Activated naive CD4-positive, alpha-beta T cell treated with Interleukin-2 at 50 U/mL for 16 hours (primary cell): ENCODE data around the gene SLC17A3.

Experiments used
- DNase-seq: peaks from one replicate; pipeline ENCODE4 v3.0.0-alpha.2; 2020

The SLC17A3 gene

GRCh38 chr6:25889877-25890853 is 16.1 kb upstream of the SLC17A3 start:
- DNase-seq: no peak

GRCh38 chr6:25888626-25889025 is 14.6 kb upstream of the SLC17A3 start:
- no peak for DNase-seq

- no peak for DNase-seq
Observed at GRCh38 chr6:25886066-25886465, 12.0 kb upstream of the SLC17A3 start.

DNA sequence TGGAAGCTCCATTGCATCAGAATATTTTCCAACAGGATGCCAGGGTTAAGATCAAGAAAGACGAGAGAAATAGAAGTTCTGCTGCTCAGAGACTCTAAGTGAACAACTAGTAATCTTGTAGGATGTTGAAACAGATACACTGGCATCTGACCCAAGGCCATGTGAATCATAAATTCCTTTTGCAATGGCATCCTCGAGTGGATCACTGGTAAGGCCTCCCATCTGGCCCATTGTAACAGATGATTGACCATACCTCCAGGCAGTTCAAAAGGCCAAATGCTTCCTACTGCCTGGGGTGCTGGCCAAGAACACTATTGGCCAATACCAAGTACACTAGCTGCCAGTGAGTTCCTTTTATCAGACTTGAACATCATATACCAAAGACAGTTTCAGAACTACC is 9.9 kb upstream of the SLC17A3 start:
- DNase-seq: no peak

GRCh38 chr6:25883536-25883935 is 9.5 kb upstream of the SLC17A3 start:
- no peak for DNase-seq

DNA sequence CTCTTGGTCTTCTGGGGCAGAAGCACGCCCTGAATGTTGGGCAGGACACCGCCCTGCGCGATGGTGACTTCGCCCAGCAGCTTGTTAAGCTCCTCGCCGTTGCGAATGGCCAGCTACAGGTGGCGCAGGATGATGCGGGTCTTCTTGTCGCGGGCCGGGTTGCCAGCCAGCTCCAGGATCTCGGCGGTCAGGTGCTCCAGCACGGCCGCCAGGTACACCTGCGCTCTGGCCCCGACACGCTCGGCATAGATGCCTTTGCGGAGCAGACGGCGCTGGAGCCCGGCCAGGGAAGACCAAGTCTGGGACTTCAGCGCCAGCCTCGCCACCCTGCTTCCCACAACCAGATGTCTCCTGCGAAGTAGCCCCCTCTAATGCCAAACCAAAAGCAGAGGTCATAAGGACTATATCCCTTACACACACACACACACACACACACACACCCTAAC is 8.0 kb upstream of the SLC17A3 start:
- peak; percentile 34 for DNase-seq

DNA sequence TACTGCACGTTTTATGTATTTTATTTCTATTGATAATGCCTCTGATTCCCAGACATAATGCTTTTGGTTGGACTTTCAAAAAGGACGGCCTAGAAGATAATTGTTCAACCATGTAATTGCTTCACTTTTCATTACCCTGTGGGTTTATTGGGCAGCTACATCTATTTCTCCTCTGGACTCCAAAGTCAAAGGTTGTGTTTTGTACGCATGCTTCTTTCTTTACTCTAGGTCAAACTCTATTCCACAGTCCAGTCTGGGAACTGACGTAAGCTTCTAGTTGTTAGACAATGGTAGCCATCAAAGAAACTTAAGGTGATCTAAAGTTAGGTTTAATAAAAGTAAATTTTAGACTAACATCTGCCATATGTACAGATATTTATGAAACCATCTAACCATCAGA is 6.6 kb upstream of the SLC17A3 start:
- DNase-seq: no peak

- DNase-seq: no peak
Observed at GRCh38 chr6:25878721-25879322, 4.8 kb upstream of the SLC17A3 start.

- DNase-seq: no peak
Observed at GRCh38 chr6:25875926-25876602, 2.0 kb upstream of the SLC17A3 start.

- no peak for DNase-seq
Observed at GRCh38 chr6:25875563-25875905, 1.5 kb upstream of the SLC17A3 start.

- no peak for DNase-seq
Observed at GRCh38 chr6:25874822-25875562, 949 bp upstream of the SLC17A3 start.

GRCh38 chr6:25872814-25873213 is 1.2 kb downstream of the SLC17A3 start:
- no peak for DNase-seq

- no peak for DNase-seq
Observed at GRCh38 chr6:25869840-25870239, 4.2 kb downstream of the SLC17A3 start.

- DNase-seq: no peak
Observed at GRCh38 chr6:25868436-25869183, 5.4 kb downstream of the SLC17A3 start.

DNA sequence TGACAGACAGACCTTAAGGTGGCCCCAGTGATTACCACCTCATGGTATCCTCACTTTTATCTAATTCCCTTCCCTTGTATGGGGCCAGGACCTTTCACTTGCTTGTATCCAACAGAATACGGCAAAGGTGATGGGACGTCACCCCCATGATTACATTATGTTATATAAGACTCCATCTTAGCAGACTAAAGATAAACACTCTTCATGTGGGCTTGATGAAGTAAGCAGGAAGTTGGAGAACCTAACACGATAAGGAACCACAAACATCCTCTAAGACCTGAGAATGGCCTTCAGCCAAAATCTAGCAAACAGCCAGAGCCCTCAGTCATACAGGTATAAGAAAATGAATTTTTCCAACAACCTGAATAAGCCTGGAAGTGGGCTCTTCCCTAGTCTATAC is 8.0 kb downstream of the SLC17A3 start:
- no peak for DNase-seq

- DNase-seq: no peak
Observed at GRCh38 chr6:25863360-25863759, 10.7 kb downstream of the SLC17A3 start.

DNA sequence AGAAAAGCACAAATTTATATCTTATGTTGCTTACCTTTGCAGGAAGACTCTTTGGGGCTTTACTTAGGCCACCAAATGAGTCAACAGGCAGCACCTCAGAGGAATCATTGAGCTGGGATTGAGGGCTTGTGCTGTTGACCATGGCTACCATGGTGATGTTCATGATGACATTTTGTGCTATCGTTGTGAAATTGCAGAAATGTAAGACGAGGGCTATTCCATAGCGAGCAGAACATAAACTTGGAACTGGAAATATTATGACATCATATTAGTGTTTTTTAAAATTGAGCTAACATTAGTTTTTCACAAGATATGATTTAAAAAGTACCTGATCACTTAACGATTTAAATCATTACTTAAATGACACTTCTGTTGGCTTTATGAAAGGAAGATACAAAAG is 11.8 kb downstream of the SLC17A3 start:
- DNase-seq: no peak

DNA sequence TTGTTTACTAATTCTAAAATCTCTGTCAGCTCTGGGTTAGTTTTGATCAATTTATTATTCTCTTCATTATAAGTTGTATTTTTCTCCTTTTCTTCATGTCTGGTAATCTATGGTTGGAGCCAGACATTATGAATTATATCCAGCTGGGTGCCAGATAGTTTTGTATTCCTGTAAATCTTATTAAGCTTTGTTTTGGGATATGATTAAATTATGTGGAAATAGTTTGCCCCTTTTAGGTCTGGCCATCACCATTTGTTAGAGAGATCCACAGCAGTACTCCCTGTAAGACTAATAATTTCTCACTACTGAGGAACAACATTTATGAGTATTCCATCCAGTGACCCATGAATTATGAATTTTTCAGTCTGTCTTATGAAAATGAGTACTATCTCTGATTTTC is 21.3 kb downstream of the SLC17A3 start:
- no peak for DNase-seq

DNA sequence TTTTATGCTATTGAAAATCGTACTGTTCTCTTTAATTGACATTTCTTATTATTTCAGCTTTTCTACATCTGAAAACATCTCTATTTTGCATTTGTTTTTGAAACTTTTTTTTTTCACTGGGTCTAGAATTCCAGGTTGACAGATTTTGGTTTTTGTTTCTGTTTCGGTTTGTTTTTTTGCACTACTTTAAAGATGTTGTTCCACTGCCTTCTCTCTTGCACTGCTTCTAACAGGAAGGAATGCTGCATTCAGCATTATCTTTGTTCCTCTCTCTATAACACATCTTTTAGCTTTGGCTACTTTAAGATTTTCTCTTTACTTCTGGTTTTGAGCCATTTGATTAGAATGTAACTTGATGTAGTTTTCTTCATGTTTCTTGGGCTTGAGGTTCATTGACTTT is 22.1 kb downstream of the SLC17A3 start:
- no peak for DNase-seq

DNA sequence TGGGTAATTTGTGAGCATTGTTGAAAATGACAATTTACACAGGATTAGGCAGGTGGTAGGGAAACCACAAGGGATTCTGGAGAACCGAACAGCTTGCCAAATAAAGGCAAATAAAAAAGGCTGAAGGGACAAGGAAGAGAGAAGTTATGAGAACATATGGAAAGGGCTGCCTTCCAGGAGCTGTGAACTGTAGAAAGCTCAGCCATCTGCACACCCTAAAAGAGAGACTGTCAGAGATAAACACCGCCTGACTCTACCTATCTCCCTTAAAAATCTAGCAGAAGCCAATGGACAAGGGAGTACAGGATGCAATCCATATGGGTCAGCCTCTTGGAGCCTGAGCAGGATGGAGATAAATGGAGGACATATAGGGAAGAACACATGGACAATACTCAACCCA is 29.5 kb downstream of the SLC17A3 start:
- DNase-seq: no peak

DNA sequence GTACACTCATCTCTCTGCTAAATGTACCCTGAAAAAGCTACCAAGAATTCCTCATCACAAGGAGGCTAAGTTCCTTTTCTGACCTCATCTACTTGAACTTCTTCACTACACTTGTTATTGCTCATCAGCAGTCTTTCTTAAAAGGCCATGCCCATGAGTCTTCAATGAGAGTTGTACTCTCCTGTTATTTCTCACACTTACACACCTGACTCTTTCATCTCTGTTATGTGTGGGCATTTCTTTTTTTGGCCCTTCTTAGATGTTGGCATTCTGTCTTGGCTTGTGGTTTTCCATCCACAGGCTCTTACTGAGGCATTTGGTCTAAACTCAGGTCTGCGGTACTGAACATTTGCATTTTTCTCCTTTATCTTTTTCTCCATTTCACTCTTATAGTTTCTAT is 31.5 kb downstream of the SLC17A3 start:
- no peak for DNase-seq
